ENCODE measurements around the gene NCOA5.
A peak's percentile ranks its signal among the peaks of the same experiment; 100 is the strongest.

NCOA5 gene

DNA sequence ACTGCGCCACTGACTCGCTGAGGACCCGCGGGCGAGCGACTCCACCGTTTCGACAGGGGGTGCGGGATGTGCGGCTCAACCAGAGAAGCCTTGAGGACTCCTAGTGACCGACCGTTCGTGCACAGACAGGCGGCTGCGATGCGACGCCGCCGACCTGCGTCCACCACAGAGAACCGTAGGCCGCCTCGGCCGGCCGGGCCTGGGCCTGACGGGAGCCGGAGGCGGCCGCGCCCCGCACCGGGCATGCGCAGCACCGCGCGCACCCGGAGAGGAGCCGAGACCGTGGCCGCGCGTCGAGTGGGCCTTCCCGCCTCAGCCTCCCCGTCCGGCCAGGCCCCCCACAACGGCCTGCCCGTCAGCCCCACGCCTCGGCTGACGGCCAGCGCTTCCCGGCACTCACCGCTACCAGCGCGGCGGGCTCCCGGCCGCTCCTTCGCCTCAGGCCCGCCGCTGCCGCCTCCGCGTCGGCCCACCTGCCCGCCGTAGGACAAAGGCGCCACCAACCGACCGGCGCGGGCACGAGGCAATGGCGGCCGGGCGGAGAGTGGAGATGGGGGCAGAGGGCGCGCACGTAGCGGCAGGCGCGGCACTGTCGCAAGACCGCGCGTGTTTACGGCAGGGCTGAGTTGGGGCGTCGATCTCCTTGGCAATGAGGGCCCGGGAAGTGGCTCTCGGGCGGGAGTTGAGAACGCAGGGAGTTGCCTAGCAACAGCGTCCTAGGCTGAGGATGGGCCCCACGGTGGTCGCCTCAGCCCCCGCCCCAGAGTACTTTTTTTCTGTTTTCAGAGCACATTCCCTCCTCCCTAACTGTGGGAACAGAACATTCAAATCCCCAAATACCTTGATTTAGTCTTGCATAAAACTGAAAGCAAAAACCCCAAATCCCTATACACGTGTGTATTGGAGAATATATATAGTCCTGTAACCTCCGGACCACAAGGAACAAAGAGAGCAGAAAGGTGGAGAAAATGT, at the start of gene NCOA5:
NCOA5 (minus strand) TSS at position 546 of the 972 bp plus-strand sequence. CDS start 10,538 bp downstream, outside the sequence.
- peak; percentile 97 for DNase-seq

DNA sequence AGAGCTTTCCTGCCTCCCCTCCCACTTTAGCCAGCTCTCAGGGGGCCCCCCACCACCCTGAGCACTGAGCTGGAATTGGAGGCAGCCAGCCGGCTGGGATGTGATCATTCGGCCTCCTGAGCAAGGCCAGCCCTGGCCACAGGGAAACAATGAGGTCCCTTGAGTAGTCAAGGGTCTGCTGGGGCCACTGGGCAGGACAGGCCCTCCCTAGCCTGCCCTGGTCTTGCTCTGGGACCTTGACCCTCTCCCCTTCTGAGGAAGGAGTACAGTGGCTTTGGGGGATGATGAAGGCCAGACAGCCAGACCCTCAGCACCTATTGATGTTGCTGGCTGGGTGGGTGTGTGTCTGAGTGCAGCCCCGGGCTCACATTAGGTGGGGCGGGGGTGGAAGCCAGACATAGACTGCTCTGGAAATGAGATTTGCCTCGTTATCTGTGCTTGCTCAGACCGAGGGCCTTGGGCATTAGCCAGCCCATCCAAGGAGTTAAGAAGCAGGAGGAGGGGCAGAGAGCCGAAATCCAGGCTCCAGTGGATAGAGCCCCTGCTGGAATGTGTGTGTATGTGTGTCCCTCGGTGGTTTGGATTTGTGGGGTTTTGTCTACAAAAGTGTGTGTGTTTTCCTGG, 49.6 kb upstream of the NCOA5 start:
- no peak for DNase-seq

DNA sequence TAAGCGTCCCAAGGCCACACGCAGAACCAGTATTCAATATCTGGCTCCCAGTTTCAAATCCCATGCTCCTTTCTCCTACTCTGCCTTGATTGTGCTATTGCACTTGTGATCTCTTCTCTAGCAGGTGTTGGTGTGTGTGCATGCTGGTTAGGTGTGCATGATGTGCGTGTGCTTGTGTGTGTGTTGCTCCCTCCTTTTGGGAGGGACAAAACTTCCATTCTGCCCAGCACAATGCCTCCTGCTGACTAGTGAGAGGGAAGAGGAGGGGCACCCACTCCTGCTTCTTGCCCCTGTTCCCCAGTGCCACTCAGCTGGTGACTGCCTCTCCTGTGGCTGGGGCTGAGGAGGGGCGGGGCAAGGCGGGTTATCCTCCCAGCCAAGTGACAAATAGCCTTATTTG, 48.1 kb upstream of the NCOA5 start:
- no peak for DNase-seq

DNA sequence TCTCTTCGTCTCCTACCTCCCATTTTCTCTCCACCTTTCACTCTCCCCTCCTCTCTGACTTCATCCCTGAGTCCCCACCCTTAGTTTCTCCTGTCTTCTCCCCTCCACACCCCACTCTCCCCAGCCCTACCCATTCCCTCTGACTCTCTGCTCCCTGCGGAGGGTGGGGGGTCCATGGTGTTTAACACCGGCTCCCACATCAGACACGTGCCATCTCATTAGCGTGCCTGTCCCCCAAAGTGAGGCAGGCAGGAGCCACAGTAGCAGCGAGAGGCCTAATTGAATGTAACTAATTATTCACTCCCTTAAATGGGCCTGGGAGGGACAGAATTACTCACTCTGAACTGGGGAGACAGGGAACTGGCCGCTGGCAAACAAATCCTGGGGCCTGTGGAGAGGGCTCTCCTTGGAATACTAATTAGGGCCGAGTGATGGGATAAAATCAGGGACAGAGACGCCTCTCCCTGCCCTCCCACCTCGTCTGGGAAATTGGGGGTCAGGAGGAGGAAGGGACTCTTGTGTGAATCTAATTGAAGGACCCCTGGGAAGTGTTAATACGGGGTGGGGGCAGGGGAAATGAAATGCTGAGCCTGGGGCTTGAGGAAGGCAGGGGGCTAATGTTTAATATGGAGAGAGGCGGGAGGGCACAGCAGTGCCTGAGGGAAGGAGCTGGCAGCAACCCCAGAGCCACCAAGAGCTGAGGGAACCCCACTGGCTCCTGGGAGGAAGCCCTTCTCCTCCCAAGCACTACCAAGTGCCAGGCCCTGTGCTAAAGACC, 46.3 kb upstream of the NCOA5 start:
- DNase-seq: no peak

DNA sequence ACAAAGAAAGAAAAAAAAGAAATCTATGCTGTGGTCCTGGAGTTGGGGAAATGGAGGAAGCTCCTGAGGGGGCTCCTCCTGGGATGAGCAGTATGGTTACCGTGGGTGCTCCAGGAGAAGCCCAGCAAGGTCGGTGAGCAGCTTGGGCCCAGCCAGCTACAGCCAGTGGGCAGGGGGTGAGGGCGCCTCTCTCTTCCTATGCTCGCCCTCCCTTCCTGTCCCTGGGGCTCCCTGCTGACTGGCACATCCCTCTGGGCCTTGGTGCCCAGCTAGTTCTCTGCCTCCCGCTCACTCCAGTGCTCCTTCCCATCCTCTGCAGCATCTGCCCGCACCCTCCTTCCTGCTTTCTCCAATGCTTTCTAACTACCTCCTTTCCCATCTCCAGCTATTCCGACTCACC, 45.0 kb upstream of the NCOA5 start:
- no peak for DNase-seq

DNA sequence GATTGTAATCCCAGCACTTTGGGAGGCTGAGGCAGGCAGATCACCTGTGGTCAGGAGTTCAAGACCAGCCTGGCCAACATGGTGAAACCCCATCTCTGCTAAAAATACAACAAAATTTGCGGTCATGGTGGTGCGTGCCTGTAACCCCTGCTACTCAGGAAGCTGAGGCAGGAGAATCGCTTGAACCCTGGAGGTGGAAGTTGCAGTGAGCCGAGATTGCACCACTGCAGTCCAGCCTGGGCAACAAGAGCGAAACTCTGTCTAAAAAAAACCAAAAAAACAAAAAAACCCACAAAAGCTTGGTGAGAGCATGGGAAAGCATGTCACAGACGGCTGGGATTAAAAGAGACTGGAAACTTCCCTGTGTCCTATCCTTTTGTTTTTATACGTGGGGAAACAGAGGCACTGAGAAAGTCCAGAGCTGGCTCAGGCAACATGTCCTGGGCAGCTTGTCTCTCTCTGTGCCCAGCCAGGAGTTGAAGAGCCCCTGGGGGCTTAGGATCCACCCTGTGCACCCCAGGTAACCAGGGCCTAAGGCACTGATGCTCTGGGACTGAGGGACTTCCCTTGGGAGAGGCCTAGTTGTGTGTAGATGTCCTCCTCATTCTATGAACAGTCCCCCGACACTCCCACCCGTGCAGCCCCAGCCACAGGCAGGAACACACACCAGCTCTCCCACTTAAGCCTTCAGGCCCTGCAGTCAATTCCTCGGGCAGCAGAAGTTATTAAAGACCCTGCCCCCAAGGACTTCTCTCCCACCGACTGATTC, 44.3 kb upstream of the NCOA5 start:
- no peak for DNase-seq

DNA sequence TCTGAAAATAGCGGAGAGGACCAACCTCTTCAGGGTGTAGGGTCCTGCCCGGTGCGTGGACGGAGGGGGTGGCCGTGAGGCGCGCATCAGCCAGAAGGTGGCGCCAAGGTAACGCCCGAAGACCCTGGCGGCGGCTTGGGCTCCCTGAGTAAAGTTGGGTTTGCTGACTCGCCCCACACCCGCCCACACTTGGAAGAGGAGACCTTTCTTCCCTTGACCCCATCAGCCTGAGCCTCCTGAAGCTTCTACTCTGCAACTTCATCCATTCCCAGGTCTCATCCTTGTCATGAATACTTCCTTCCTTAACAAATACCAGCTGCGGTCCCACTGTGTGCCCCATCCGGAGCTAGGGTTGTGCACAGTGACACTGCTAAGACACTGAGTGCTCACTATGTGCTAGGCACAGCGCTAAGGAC, 43.0 kb upstream of the NCOA5 start:
- peak; percentile 64 for DNase-seq

DNA sequence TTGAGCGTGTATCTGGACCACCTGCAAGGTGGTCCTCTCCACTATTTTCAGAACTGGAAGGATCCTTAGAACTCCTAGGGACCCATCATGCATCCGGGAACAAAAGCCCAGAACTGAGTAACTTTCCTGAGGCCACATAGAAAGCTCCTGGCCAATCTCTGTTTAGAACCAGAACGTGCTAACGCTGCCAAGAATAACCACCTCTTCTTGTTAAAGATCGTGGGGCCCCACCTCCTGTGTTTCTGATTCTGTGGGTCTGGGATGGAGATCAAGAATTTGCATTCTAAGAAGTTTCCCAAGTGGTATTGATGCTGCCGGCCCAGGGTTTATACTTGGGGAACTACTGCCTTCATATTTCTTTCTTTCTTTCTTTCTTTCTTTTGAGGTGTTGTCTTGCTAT, 41.6 kb upstream of the NCOA5 start:
- DNase-seq: no peak

DNA sequence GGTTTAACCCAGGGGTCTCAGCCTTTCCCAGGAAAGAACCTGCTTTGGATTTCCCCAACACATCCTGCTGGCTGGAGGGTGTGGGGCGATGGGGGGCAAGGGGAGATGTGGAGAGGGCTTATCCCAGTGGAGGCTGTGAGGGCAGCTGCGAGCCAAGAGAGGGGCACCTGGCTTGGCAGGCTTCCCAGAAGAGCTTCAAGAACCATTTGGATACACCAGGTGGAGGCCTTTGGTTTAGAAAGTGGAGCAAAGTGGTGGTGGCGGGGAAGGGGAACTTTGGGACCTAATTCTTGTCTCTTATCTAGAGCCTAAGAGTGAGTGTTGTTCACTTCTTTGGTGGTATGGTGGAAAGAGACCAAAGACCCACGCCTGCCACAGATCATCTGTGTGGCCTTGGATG, 40.8 kb upstream of the NCOA5 start:
- DNase-seq: no peak

DNA sequence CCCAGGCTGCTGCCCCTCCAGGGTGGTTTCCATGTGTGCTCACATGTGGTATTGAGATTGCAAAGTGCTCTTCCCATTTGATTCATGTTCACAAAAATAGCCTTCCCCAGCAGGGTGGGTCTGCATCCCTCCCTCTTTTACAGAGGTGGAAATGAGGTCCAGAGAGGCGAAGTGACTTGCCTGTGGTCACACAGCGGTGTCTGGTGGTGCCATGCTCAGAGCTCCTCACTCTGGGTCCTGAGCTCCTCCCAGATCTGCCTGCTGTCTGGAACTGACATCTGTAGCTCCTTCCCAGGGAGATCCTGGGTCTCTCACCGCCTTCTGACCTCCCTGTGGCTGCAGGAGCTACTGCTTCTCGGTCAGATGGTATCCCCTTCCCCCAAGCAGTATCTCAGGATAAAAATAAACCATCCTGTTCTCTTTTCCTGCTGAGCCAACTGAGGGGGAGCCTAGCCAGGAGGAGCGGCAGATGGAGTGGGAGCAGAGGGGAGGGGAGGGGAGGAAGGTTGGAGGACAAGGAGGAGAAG, 40.3 kb upstream of the NCOA5 start:
- DNase-seq: no peak

DNA sequence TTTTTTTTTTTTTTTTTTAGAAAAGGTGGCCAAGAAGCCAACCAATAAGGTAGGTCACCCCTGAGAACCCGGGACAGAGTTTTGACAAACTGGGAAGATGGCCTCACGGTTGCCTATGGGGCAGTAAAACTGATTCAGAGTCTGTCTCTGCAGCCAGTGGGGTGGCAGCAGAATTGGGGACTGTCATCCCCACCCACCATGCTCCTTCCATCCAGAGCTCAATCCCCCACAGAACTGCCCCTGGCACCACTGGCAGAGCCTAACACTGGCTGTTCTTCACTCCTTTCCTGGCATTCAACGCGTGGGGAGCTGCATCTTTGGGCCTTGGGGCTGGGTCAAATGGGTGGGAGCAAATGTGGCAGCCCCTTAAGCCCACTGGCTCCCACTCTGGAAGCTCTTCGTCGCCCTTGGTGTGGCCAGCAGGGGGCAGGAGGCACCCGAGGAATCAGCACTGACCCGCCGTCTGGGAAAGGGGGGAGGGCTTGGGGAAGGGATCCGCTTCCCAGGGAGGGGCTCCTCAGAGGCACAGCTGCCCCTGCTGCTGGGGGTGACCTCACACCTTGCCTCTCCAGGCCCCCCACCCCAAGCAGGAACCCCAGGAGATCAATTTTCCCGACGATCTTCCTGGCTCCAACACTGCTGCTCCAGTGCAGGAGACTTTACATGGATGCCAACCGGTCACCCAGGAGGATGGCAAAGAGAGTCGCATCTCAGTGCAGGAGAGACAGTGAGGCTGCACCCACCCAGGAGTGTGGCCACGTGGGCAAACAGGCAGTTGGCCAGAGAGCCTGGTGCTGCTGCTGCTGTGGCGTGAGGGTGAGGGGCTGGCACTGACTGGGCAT, 38.8 kb upstream of the NCOA5 start:
- DNase-seq: no peak

DNA sequence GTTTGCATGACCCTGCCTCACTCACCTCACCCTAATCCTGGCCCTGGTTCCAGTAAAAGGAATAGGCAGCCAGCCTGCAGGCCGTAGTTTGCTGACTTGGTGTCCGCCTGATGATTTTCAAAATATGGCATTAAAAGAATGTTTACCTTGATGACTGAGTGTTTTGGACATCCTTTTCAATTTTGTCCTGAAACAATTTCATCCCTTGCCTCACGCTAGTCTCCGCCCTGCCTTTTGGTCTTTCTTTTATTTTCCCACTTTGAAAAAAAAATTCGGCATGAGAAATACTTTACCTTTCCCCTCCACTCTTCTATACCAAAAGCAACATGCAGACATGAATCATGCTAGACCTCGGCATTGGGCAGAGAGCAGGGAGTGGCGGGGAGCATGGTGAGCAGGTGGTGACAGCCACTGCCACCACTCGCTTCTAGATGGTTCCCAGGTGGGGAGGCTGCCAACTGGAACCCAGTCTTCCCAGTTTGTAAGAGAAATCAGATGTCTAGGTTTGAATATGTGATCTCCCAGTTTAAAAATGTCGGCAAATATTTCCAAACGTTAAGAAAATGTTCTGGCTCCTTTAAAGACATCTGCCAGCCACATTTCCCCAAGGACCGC, 37.7 kb upstream of the NCOA5 start:
- DNase-seq: no peak

DNA sequence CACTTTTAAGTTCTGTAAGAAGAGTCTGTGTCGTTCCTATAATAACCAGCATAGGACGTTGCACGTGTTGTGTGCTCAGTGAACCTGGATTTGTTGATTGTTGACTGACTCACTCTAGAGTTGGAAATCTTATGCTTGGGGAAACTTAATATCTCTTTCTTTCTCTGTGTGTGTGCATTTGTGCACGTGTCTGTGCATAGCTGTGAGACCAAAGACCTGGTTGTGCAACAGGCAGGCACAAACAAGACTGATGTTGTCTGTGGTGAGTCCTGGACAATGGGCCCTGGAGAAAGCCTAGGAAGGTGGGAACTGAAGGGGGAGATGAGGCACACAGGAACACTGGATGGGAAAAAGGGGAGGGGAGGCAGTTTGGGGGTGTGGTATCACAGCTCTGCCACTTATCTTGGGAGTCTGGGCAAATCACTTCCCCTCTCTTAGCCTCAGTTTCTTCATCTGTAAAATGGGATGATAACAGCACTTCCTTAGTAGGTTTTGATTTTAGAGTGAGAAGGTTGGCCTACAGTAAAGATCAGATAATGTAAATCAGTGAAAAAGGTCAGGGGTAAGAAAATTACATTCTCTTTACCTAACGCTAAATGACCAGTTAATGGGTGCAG, 36.8 kb upstream of the NCOA5 start:
- DNase-seq: no peak

DNA sequence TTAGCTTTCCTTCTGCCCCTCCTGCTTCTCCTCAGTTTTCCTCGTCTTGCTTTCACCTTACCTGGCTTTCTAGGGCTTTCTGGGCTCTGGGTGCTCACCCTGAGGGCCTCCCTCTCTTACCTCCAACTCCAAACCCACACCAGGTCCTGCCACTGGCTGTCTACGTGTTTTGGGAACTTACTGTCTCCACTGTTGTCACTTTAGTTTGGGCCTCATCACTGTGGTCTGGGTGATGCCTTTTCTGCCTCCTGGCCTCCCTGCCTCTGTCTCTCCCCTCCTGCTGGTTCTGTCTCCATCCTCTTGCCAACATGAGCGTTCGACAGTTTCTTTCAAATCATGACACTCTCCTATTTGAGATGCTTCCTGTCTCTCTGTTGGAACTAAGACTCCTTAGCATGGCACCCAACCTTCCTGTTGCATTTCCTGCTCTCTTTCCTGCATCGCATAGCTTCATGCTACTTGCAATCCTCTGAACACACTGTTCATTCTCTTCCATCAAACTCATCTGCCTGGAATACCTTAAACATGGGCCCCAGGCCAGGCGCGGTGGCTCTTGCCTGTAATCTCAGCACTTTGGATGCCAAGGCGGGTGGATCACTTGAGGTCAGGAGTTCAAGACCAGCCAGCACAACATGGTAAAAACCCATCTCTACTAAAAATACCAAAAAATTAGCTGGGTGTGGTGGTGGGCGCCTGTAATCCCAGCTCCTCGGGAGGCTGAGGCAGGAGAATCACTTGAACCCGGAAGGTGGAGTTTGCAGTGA, 33.9 kb upstream of the NCOA5 start:
- DNase-seq: no peak

DNA sequence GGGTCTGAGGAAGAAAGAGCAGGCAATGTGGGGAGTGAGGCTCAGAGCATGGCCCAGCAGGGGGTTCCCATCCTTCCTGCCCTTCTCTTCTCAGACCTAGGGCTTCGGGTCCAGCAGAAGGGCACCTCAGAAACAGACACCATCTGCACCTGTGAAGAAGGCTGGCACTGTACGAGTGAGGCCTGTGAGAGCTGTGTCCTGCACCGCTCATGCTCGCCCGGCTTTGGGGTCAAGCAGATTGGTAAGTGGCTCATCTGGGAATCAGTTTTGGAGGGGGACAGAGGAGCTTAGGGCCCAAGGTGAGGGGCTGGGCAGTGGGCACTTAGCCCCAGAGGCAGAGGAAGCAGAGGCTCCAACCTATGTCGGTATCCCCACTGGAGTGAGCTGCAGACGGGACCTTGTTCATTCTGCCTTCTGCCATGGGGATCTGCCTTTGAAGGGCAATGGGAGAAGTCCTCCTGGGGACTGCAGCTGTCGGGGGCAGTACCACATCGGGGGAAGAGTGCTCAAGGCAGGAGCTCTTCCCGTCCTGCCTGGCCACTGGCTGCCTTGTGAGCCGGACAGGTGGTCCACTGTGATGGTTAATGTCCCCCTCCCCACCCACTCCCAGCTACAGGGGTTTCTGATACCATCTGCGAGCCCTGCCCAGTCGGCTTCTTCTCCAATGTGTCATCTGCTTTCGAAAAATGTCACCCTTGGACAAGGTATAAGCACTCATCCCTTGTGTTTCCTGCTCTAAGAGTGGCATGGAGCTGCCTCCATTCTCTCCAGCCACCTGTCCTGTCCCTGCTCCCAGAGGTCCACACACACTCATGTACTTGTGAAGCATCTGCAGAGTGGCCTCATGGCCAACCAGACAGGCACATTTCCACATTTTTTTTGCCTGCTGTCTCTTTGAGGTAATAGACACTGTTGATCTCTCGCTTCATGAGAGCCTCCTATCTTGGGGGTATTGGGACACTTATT, 33.0 kb upstream of the NCOA5 start:
- DNase-seq: no peak

DNA sequence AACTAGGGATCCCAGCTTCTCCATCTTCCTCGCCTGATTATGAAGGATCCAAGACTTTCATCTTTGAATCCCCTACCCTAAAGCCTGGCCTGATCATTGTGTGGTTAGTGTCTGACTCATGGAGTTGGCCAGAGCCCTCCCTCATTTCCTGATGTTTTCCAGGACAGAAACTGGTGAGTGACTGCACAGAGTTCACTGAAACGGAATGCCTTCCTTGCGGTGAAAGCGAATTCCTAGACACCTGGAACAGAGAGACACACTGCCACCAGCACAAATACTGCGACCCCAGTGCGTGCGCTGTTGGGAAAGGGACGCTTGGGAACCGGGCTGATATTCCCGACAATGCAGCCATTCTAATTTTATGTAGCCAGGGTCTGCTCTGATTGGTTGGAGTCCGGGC, 32.3 kb upstream of the NCOA5 start:
- DNase-seq: no peak

DNA sequence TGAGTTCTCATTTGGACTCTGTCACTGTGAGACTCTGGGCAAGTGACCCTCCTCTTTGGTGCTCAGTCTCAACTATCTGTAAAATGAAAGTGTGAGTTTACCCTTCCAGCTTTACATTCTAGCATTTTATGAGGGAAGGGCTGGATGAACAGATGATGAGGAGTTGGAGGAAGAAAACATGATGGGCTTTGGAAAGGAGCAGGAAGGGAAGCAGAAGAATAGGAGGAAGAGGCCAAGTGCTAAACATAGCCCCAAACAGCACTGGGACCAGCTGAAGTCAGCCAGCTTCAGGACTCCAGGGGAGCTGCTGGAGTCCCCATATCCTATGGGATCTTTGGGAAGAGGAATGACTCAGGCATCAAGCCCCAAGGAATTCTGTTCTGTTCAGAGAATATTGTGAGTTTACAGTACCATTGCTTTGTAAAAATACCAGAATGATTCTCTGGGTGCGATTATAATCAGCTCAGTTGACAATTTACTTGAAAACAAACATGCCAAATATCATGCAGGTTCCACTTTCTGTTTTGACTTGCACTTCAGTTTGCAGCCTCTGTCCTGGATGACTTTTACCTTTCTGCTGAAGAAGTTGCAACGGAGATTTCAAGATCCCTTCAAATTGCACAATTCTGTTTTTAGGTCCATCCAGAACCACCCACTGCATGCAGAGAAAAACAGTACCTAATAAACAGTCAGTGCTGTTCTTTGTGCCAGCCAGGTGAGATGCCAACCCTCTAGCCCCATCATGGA, 31.6 kb upstream of the NCOA5 start:
- no peak for DNase-seq

DNA sequence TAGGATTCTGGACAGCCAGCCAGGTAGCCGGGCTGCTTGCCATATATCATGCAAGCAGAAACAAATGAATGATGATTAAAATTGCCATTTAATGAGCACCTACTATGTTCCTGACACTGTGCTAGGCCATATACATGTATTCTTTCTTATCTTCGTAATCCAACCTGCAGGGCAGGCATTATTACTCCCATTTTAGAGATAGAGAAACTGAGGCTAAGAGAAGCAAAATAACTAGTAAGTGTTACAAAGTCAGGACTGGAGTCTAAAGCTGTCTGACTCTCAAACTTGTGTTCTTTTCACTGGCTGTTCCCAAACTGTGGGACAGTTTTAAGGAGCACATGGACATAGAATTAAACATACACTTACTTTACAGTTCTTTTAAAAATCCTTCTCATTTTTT, 30.4 kb upstream of the NCOA5 start:
- no peak for DNase-seq

Measured in activated CD4-positive, alpha-beta T cell treated with anti-CD3 and anti-CD28 coated beads, Interleukin-2, amount 50 U/mL, for 16 hours (primary cell).